CD14-positive monocyte (primary cell): ENCODE measurements around the gene CMTM6. TPM values are rescaled to one million over a fixed set of nuclear protein-coding genes. Genes with fewer than 3 reads are reported as not detected.
A peak's percentile ranks its signal among the peaks of the same experiment; 100 is the strongest.

Source experiments
- DNase-seq, 3 donors: peaks; one replicate each; pipeline ENCODE4 v3.0.0-alpha.2; 2011 to 2022
- H2AFZ ChIP-seq: 2 replicates; pipeline ENCODE4 v1.6.0; 2012; ENCODE audit warnings: mild to moderate bottlenecking, low read depth, low read length, inconsistent platforms; ENCODE audit not compliant: insufficient read depth, poor library complexity, severe bottlenecking
- H3K27ac ChIP-seq, 2 donors: 1 replicate in 1 of 2; 2 replicates in 1 of 2; pipeline ENCODE4 v1.5.1; 2012 to 2013; ENCODE audit warnings: low read length in 2 of 2, control low read depth in 1 of 2, inconsistent platforms in 1 of 2, low read depth in 1 of 2, mild to moderate bottlenecking in 1 of 2
- H3K27me3 ChIP-seq, 2 donors: one replicate each; pipeline versions ENCODE4 v1.6.0 to v1.6.1; 2011 to 2013; ENCODE audit warnings: low read length in 2 of 2; ENCODE audit not compliant: control insufficient read depth in 2 of 2, insufficient read depth in 2 of 2
- H3K36me3 ChIP-seq, 2 donors: replicated peaks in 1 of 2; 1 replicate in 1 of 2; 2 replicates in 1 of 2; pipeline versions ENCODE4 v1.5.1 to v1.6.1; 2012 to 2013; ENCODE audit warnings: low read length in 2 of 2, control low read depth in 1 of 2, inconsistent platforms in 1 of 2, mild to moderate bottlenecking in 1 of 2; ENCODE audit not compliant: insufficient read depth in 2 of 2, control insufficient read depth in 1 of 2
- H3K4me1 ChIP-seq, 2 donors: 1 replicate in 1 of 2; 2 replicates in 1 of 2; pipeline versions ENCODE4 v1.5.1 to v1.6.1; 2012 to 2013; ENCODE audit warnings: low read length in 2 of 2, control low read depth in 1 of 2, inconsistent platforms in 1 of 2, mild to moderate bottlenecking in 1 of 2, moderate library complexity in 1 of 2; ENCODE audit not compliant: insufficient read depth in 2 of 2, control insufficient read depth in 1 of 2
- H3K4me2 ChIP-seq: replicated peaks from 2 replicates; pipeline ENCODE3; 2012; ENCODE audit warnings: low read length, moderate library complexity, mild to moderate bottlenecking; ENCODE audit not compliant: poor library complexity, severe bottlenecking; ENCODE audit errors: extremely low read depth
- H3K4me3 ChIP-seq, 3 experiments: fragments of 200-600 bp in 1 of 3; sonication (generic) in 1 of 3; replicated peaks in 1 of 3; 1 replicate in 2 of 3; 2 replicates in 1 of 3; pipeline ENCODE4 v1.5.1; 2011 to 2013; ENCODE audit warnings: low read length in 3 of 3, mild to moderate bottlenecking in 3 of 3, control low read depth in 2 of 3, low read depth in 2 of 3, inconsistent platforms in 1 of 3, moderate library complexity in 1 of 3
- H3K79me2 ChIP-seq: 2 replicates; pipeline ENCODE4 v1.6.0; 2012; ENCODE audit warnings: mild to moderate bottlenecking, control low read depth, inconsistent platforms, low read length, moderate library complexity; ENCODE audit not compliant: insufficient read depth
- H3K9ac ChIP-seq: 2 replicates; pipeline ENCODE4 v1.6.0; 2017; ENCODE audit warnings: low read length, mild to moderate bottlenecking; ENCODE audit not compliant: insufficient read depth, poor library complexity, severe bottlenecking
- H3K9me3 ChIP-seq, 2 donors: replicated peaks in 1 of 2; 1 replicate in 1 of 2; 2 replicates in 1 of 2; pipeline versions ENCODE4 v1.5.1 to v1.6.1; 2012 to 2013; ENCODE audit warnings: low read length in 2 of 2, control low read depth in 1 of 2; ENCODE audit not compliant: control insufficient read depth in 1 of 2, insufficient read depth in 1 of 2
- H4K20me1 ChIP-seq: 2 replicates; pipeline ENCODE4 v1.6.0; 2012; ENCODE audit warnings: mild to moderate bottlenecking, low read length, control low read depth, moderate library complexity; ENCODE audit not compliant: insufficient read depth
- H3K27ac Mint-ChIP-seq, 7 donors: one replicate each; pipeline ENCODE4 v1.8.0; 2020; ENCODE audit warnings: mild to moderate bottlenecking in 7 of 7, mixed read lengths in 7 of 7, moderate library complexity in 6 of 7, inconsistent platforms in 2 of 7
- H3K27me3 Mint-ChIP-seq, 3 donors: one replicate each; pipeline ENCODE4 v1.8.0; 2021 to 2022; ENCODE audit warnings: low read depth in 3 of 3, mild to moderate bottlenecking in 3 of 3, mixed read lengths in 3 of 3, moderate library complexity in 3 of 3, inconsistent platforms in 1 of 3
- H3K36me3 Mint-ChIP-seq, 2 donors: one replicate each; pipeline ENCODE4 v1.8.0; 2020; ENCODE audit warnings: mixed read lengths in 2 of 2, inconsistent platforms in 1 of 2, mild to moderate bottlenecking in 1 of 2
- H3K4me1 Mint-ChIP-seq: one replicate; pipeline ENCODE4 v1.8.0; 2020; ENCODE audit warnings: mild to moderate bottlenecking, mixed read lengths
- H3K4me3 Mint-ChIP-seq, 2 donors: one replicate each; pipeline ENCODE4 v1.8.0; 2020; ENCODE audit warnings: mild to moderate bottlenecking in 2 of 2, mixed read lengths in 2 of 2, moderate library complexity in 1 of 2
- H3K9me3 Mint-ChIP-seq, 7 donors: one replicate each; pipeline ENCODE4 v1.8.0; 2020 to 2022; ENCODE audit warnings: mixed read lengths in 7 of 7, mild to moderate bottlenecking in 6 of 7, moderate library complexity in 6 of 7, inconsistent platforms in 2 of 7
- WGBS: methylation state at CpG from one replicate; pipeline ENCODE4 v1.1.5; 2013; ENCODE audit warnings: missing lambda C conversion rate; ENCODE audit not compliant: insufficient coverage; 5-methylcytosine and 5-hydroxymethylcytosine counted together
- intact Hi-C, 2 donors: fragments of 100-400 bp; cut with micrococcal nuclease; formaldehyde crosslinking; loops; one replicate each; pipeline versions ENCODE4 v1.15.0 to v1.15.1; 2023
- polyA plus RNA-seq, 3 donors: library from polyadenylated mRNA; depleted of rRNA in 1 of 3; unstranded in 2 of 3; stranded (reverse) in 1 of 3; fragments of 300-500 nt in 2 of 3; fragments of >200 nt in 1 of 3; fragmentation: Illumina TruSeq in 2 of 3; gene quantifications; 1 replicate in 2 of 3; 2 replicates in 1 of 3; pipeline ENCODE4 v1.2.3, GENCODE V29; 2012 to 2021
- TF ChIP-seq, protein P1 (sequence below): fragments of 200-600 bp; IDR thresholded peaks from one replicate; pipeline ENCODE4 v1.8.0; 2022; ENCODE audit warnings: antibody characterized with exemption, mild to moderate bottlenecking

CMTM6 gene
- polyA plus RNA-seq, 3 donors, result 40.0 to 210 (median 190) TPM

GRCh38 chr3:32471246-32471645, 31.4 kb downstream of the CMTM6 start:
- WGBS, result 58% methylated on average over 3 of the region's 3 CpGs
- H3K4me1 ChIP-seq, result peaks cover 36 to 43% of the 10 kb centered on the region in 2 donors
- TF ChIP-seq, protein P1, sequence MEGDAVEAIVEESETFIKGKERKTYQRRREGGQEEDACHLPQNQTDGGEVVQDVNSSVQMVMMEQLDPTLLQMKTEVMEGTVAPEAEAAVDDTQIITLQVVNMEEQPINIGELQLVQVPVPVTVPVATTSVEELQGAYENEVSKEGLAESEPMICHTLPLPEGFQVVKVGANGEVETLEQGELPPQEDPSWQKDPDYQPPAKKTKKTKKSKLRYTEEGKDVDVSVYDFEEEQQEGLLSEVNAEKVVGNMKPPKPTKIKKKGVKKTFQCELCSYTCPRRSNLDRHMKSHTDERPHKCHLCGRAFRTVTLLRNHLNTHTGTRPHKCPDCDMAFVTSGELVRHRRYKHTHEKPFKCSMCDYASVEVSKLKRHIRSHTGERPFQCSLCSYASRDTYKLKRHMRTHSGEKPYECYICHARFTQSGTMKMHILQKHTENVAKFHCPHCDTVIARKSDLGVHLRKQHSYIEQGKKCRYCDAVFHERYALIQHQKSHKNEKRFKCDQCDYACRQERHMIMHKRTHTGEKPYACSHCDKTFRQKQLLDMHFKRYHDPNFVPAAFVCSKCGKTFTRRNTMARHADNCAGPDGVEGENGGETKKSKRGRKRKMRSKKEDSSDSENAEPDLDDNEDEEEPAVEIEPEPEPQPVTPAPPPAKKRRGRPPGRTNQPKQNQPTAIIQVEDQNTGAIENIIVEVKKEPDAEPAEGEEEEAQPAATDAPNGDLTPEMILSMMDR, result no peak
- peaks cover 14 to 49% of the 10 kb centered on the region in 2 donors for H3K36me3 ChIP-seq
- peaks cover 63% of the 10 kb centered on the region for H4K20me1 ChIP-seq
- H3K79me2 ChIP-seq, result peaks cover 56% of the 10 kb centered on the region
- H3K4me3 Mint-ChIP-seq, result peak overlapping the region in 1 of 2 donors; percentile 60
- peak overlapping the region; percentile 21 for H3K4me2 ChIP-seq
- H3K4me3 ChIP-seq, result peak overlapping the region in 1 of 3 experiments; percentile 20
- H3K4me1 Mint-ChIP-seq, result peaks cover 63% of the 10 kb centered on the region
- H2AFZ ChIP-seq, result no peak overlapping the region
- peak overlapping the region; percentile 68 to 91 (median 84) for H3K27ac Mint-ChIP-seq
- peaks cover 0 to 3% (median 0%) of the 10 kb centered on the region in 7 donors for H3K9me3 Mint-ChIP-seq
- intact Hi-C loops, result no loop called here
- H3K9me3 ChIP-seq, result no peaks in the 10 kb centered on the region
- no peak overlapping the region for H3K9ac ChIP-seq
- H3K27me3 Mint-ChIP-seq, result peaks cover 0 to 1% (median 0%) of the 10 kb centered on the region in 3 donors
- peaks cover 45 to 61% of the 10 kb centered on the region in 2 donors for H3K36me3 Mint-ChIP-seq
- H3K27ac ChIP-seq, result peak overlapping the region in 1 of 2 donors; percentile 66
- no peaks in the 10 kb centered on the region for H3K27me3 ChIP-seq
- peak in 1 of 3 donors; percentile 32 for DNase-seq

DNA sequence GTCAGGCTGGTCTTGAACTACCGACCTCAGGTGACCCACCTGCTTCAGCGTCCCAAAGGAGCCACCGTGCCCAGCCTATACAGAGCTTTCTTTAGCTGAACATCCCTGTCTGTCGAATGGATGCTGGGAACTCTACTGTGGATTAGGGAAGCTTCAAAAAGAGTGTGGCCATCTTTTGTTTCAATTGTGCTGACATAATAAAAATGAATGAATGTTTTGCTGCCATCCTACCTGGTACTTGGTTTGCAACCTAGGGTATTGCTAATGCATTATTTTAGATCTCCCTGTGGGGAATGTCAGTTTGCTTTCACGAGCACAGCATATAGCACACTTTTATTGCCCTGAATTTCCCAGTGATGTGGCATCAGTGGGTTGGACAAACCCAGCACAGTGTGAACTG, 32.3 kb downstream of the CMTM6 start:
- TF ChIP-seq, protein P1, result no peak
- Histone ChIP-seq H3K36me3 (peaks cover 9 to 40% of the 10 kb centered on the region in 2 donors), H3K9me3 (no peaks in the 10 kb centered on the region), H3K27me3 (no peaks in the 10 kb centered on the region), H3K9ac (no peak overlapping the region), H3K4me2 (peak overlapping the region; percentile 21), H3K79me2 (peaks cover 48% of the 10 kb centered on the region), H4K20me1 (peaks cover 63% of the 10 kb centered on the region), H3K4me3 (peak overlapping the region in 1 of 3 experiments; percentile 20), H3K27ac (peak overlapping the region; percentile 30 to 66), H2AFZ (no peak overlapping the region), H3K4me1 (peaks cover 36 to 43% of the 10 kb centered on the region in 2 donors)
- Mint-ChIP-seq H3K36me3 (peaks cover 44 to 65% of the 10 kb centered on the region in 2 donors), H3K4me3 (no peak overlapping the region), H3K4me1 (peaks cover 65% of the 10 kb centered on the region), H3K27ac (peak overlapping the region; percentile 79 to 91 (median 84)), H3K27me3 (peaks cover 0 to 1% (median 0%) of the 10 kb centered on the region in 3 donors), H3K9me3 (peaks cover 0 to 3% (median 0%) of the 10 kb centered on the region in 7 donors)
- no peak for DNase-seq
- WGBS, result 92% methylated on average over 2 of the region's 5 CpGs
- intact Hi-C loops, result no loop called here
